H1 (cell line): ENCODE data around the gene C1QTNF4. TPM values are rescaled to one million over a fixed set of nuclear protein-coding genes. Genes with fewer than 3 reads are reported as not detected.

Experiments
- CTCF ChIA-PET: fragments of 300-600 bp; sonication (Branson Sonifier 250); formaldehyde crosslinking; loops from one replicate; lab custom pipeline; 2021; ENCODE audit not compliant: partially characterized antibody; lab: Charles Lee
- POLR2A ChIA-PET: fragments of 300-600 bp; sonication (Branson Sonifier 250); formaldehyde crosslinking; loops from one replicate; lab custom pipeline; 2021; ENCODE audit warnings: inconsistent platforms; ENCODE audit not compliant: partially characterized antibody; lab: Charles Lee
- DNase-seq, 2 experiments: peaks; one replicate each; pipeline versions ENCODE4 v3.0.0 to v3.0.0-alpha.2; 2010 to 2022; ENCODE audit warnings: low spot score in 2 of 2, low read depth in 1 of 2, mixed read lengths in 1 of 2
- FAIRE-seq: peaks from 2 replicates; lab custom pipeline; 2011; peaks lifted over from hg19 to GRCh38; lab: Jason Lieb, UNC
- H2AFZ ChIP-seq: 2 replicates; pipeline ENCODE4 v1.8.1; 2012; ENCODE audit warnings: low read length, inconsistent platforms
- H2AK5ac ChIP-seq: 2 replicates; pipeline ENCODE4 v1.6.1; 2013; ENCODE audit warnings: low read depth, low read length
- H2BK120ac ChIP-seq: replicated peaks from 2 replicates; pipeline ENCODE3; 2013; ENCODE audit warnings: low read depth, low read length, inconsistent platforms
- H2BK12ac ChIP-seq: 2 replicates; pipeline ENCODE4 v1.6.1; 2013; ENCODE audit warnings: low read depth, low read length
- H2BK15ac ChIP-seq: 2 replicates; pipeline ENCODE4 v1.6.1; 2013; ENCODE audit warnings: low read length
- H2BK20ac ChIP-seq: 2 replicates; pipeline ENCODE4 v1.6.1; 2013; ENCODE audit warnings: low read length
- H2BK5ac ChIP-seq: 2 replicates; pipeline ENCODE4 v1.6.1; 2013; ENCODE audit warnings: low read depth, low read length
- H3K14ac ChIP-seq: 2 replicates; pipeline ENCODE4 v1.6.1; 2013; ENCODE audit warnings: inconsistent platforms; ENCODE audit not compliant: insufficient read length
- H3K18ac ChIP-seq: 2 replicates; pipeline ENCODE4 v1.6.1; 2013; ENCODE audit warnings: low read length; ENCODE audit errors: extremely low read depth
- H3K23ac ChIP-seq: 2 replicates; pipeline ENCODE4 v1.6.1; 2013; ENCODE audit warnings: inconsistent platforms; ENCODE audit not compliant: insufficient read length
- H3K23me2 ChIP-seq: 2 replicates; pipeline ENCODE4 v1.6.1; 2013; ENCODE audit warnings: low read depth, low read length
- H3K27ac ChIP-seq: 2 replicates; pipeline ENCODE4 v1.6.1; 2011; ENCODE audit warnings: low read depth, low read length, inconsistent platforms
- H3K27me3 ChIP-seq, 4 experiments: replicated peaks in 1 of 4; 1 replicate in 1 of 4; 2 replicates in 3 of 4; pipeline versions ENCODE4 v1.6.1 to v1.8.1; 2011 to 2013; ENCODE audit warnings: low read length in 3 of 4, mild to moderate bottlenecking in 3 of 4, inconsistent platforms in 2 of 4, mixed read lengths in 2 of 4, moderate library complexity in 1 of 4; ENCODE audit not compliant: control insufficient read depth in 3 of 4, insufficient read depth in 3 of 4; ENCODE audit errors: extremely low read depth in 1 of 4
- H3K36me3 ChIP-seq, 4 experiments: 2 replicates each; pipeline versions ENCODE4 v1.6.1 to v1.8.1; 2011 to 2013; ENCODE audit warnings: mild to moderate bottlenecking in 4 of 4, low read length in 3 of 4, moderate library complexity in 2 of 4, control low read depth in 1 of 4, inconsistent platforms in 1 of 4; ENCODE audit not compliant: insufficient read depth in 4 of 4, control insufficient read depth in 2 of 4
- H3K4ac ChIP-seq: replicated peaks from 2 replicates; pipeline ENCODE3; 2013; ENCODE audit warnings: low read length, low read depth, mixed read lengths, inconsistent platforms; ENCODE audit not compliant: insufficient read length
- H3K4me1 ChIP-seq, 4 experiments: replicated peaks in 1 of 4; 1 replicate in 1 of 4; 2 replicates in 3 of 4; pipeline versions ENCODE4 v1.6.1 to v1.8.1; 2011 to 2013; ENCODE audit warnings: low read length in 3 of 4, inconsistent platforms in 2 of 4, mixed read lengths in 1 of 4; ENCODE audit not compliant: insufficient read depth in 4 of 4, control insufficient read depth in 3 of 4
- H3K4me2 ChIP-seq, 2 experiments: 2 replicates each; pipeline versions ENCODE4 v1.6.1 to v1.8.1; 2011 to 2013; ENCODE audit warnings: low read depth in 2 of 2, low read length in 2 of 2, control low read depth in 1 of 2, inconsistent platforms in 1 of 2, mild to moderate bottlenecking in 1 of 2; ENCODE audit not compliant: insufficient read depth in 1 of 2
- H3K4me3 ChIP-seq, 4 experiments: fragments of 200-600, 300-600 bp in 1 of 4; sonication (generic), shearing (Covaris generic), sonication (Bioruptor Twin) in 1 of 4; 2 replicates each; pipeline versions ENCODE4 v1.5.1 to v1.8.1; 2011 to 2016; ENCODE audit warnings: low read length in 4 of 4, low read depth in 3 of 4, control low read depth in 2 of 4, inconsistent platforms in 2 of 4, mild to moderate bottlenecking in 2 of 4, mixed read lengths in 1 of 4, moderate library complexity in 1 of 4; ENCODE audit not compliant: insufficient read depth in 2 of 4; ENCODE audit errors: extremely low read depth in 1 of 4
- H3K56ac ChIP-seq: replicated peaks from 2 replicates; pipeline ENCODE3; 2013; ENCODE audit warnings: low read depth, mild to moderate bottlenecking, mixed read lengths, low read length, inconsistent platforms; ENCODE audit not compliant: insufficient read length
- H3K79me1 ChIP-seq: 2 replicates; pipeline ENCODE4 v1.6.1; 2013; ENCODE audit warnings: low read depth, low read length, control low read depth
- H3K79me2 ChIP-seq, 2 experiments: 2 replicates each; pipeline versions ENCODE4 v1.6.1 to v1.8.1; 2012 to 2013; ENCODE audit warnings: low read length in 2 of 2, mild to moderate bottlenecking in 2 of 2, inconsistent platforms in 1 of 2; ENCODE audit not compliant: insufficient read depth in 2 of 2, control insufficient read depth in 1 of 2
- H3K9ac ChIP-seq, 4 experiments: replicated peaks in 1 of 4; 1 replicate in 1 of 4; 2 replicates in 3 of 4; pipeline versions ENCODE4 v1.6.1 to v1.8.1; 2011 to 2013; ENCODE audit warnings: low read depth in 3 of 4, low read length in 3 of 4, control low read depth in 2 of 4, mild to moderate bottlenecking in 2 of 4, moderate library complexity in 2 of 4, inconsistent platforms in 1 of 4; ENCODE audit errors: extremely low read depth in 1 of 4
- H3K9me3 ChIP-seq, 2 experiments: 2 replicates each; pipeline versions ENCODE4 v1.6.1 to v1.8.1; 2012 to 2013; ENCODE audit warnings: mild to moderate bottlenecking in 2 of 2, moderate library complexity in 2 of 2, control low read depth in 1 of 2, inconsistent platforms in 1 of 2, low read depth in 1 of 2, low read length in 1 of 2, mixed read lengths in 1 of 2; ENCODE audit not compliant: insufficient read depth in 2 of 2
- H4K20me1 ChIP-seq, 2 experiments: replicated peaks in 1 of 2; 2 replicates each; pipeline versions ENCODE3 to v1.8.1; 2011 to 2013; ENCODE audit warnings: inconsistent platforms in 2 of 2, low read length in 2 of 2, mild to moderate bottlenecking in 1 of 2; ENCODE audit not compliant: insufficient read depth in 2 of 2, control insufficient read depth in 1 of 2
- H4K5ac ChIP-seq: 2 replicates; pipeline ENCODE4 v1.6.1; 2013; ENCODE audit warnings: low read length, low read depth, mixed read lengths, inconsistent platforms; ENCODE audit not compliant: insufficient read length
- H4K8ac ChIP-seq: 2 replicates; pipeline ENCODE4 v1.8.0; 2013; ENCODE audit warnings: mild to moderate bottlenecking, moderate library complexity, low read length, inconsistent platforms; ENCODE audit not compliant: insufficient read depth; ENCODE audit errors: extremely low read depth
- H4K91ac ChIP-seq: replicated peaks from 2 replicates; pipeline ENCODE3; 2013; ENCODE audit warnings: low read length, mixed read lengths, inconsistent platforms; ENCODE audit not compliant: insufficient read length
- BRCA1 ChIP-seq: IDR thresholded peaks from 2 replicates; pipeline ENCODE4 v1.6.1; 2012; ENCODE audit warnings: low read depth, low read length, improper control_type of control experiment
- CEBPB ChIP-seq: IDR thresholded peaks from 2 replicates; pipeline ENCODE4 v1.6.1; 2012; ENCODE audit warnings: low read depth, low read length
- CREB1 ChIP-seq: IDR thresholded peaks from 2 replicates; pipeline ENCODE4 v1.6.1; 2012; ENCODE audit warnings: inconsistent platforms
- JUND ChIP-seq: IDR thresholded peaks from 2 replicates; pipeline ENCODE4 v1.6.1; 2011; ENCODE audit warnings: mild to moderate bottlenecking, improper control_type of control experiment, low read length
- RNF2 ChIP-seq: fragments of 200-900, 300-1000 bp; sonication (generic); IDR thresholded peaks from 2 replicates; pipeline ENCODE4 v1.7.1; 2016; ENCODE audit warnings: borderline replicate concordance, low read depth, mild to moderate bottlenecking, antibody characterized with exemption, low read length; ENCODE audit not compliant: poor library complexity, severe bottlenecking; ENCODE audit errors: missing control alignments
- SAP30 ChIP-seq: fragments of 300-600 bp; sonication (generic); IDR thresholded peaks from 2 replicates; pipeline ENCODE4 v1.7.1; 2012; ENCODE audit warnings: low read length, moderate library complexity, mild to moderate bottlenecking, inconsistent platforms; ENCODE audit not compliant: insufficient read depth, insufficient replicate concordance
- SIRT6 ChIP-seq: IDR thresholded peaks from one replicate; pipeline ENCODE4 v1.7.1; 2012; ENCODE audit warnings: low read length, inconsistent platforms
- SRF ChIP-seq: IDR thresholded peaks from 2 replicates; pipeline ENCODE4 v1.6.1; 2011; ENCODE audit warnings: mild to moderate bottlenecking, low read depth, low read length, moderate library complexity
- polyA plus RNA-seq, 7 experiments: library from polyadenylated mRNA; depleted of rRNA in 3 of 7; stranded (reverse) in 5 of 7; unstranded in 2 of 7; fragments of >200 nt in 5 of 7; fragments of 200-250 nt in 2 of 7; gene quantifications; 1 replicate in 5 of 7; 2 replicates in 1 of 7; 4 replicates in 1 of 7; pipeline versions ENCODE4 v1.2.1 to v1.2.3, GENCODE V29; 2011 to 2013; ENCODE audit warnings: missing spikeins in 2 of 7, mixed read lengths in 2 of 7
- total RNA-seq: library from RNA; stranded (reverse); fragmentation: NEBNext Ultra II Directional; extraction: Animal tissue kit (Norgen Biotek cat#: 25700); gene quantifications from 2 replicates; pipeline ENCODE4 v1.2.1, GENCODE V29; 2021
- TF ChIP-seq, protein P1 (sequence below): IDR thresholded peaks from 2 replicates; pipeline ENCODE4 v1.6.1; 2011; ENCODE audit warnings: low read depth, mild to moderate bottlenecking, low read length; ENCODE audit not compliant: insufficient read depth

Gene C1QTNF4
- total and polyA plus RNA-seq, 2 of the 8 experiments (the other 6 are each of a cell fraction or from before 2014, with no cell fraction given): 3.9 to 6.0 TPM

- POLR2A ChIA-PET: interaction anchor here (1.3 to 3.4 kb wide), 6 partner anchors 9 to 42 kb away, joined by 5 to 16 read pairs (median 8); partner anchors contain the start of genes C1QTNF4, KBTBD4 and NDUFS3
- CTCF ChIA-PET: interaction anchor here (0.7 kb wide), 1 partner anchor 92 kb away, joined by 3 read pairs; no protein-coding TSS in a partner anchor
- FAIRE-seq: no peak
- TF ChIP-seq JUND (no peak), SAP30 (no peak), SRF (no peak), BRCA1 (no peak), RNF2 (no peak), CEBPB (no peak), SIRT6 (no peak), CREB1 (no peak)
- TF ChIP-seq, protein P1, sequence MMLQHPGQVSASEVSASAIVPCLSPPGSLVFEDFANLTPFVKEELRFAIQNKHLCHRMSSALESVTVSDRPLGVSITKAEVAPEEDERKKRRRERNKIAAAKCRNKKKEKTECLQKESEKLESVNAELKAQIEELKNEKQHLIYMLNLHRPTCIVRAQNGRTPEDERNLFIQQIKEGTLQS: no peak
Observed at GRCh38 chr11:47615249-47615648, 21.0 kb upstream of the C1QTNF4 start.

More at GRCh38 chr11:47615249-47615648, 21.0 kb upstream of the C1QTNF4 start:
- Histone ChIP-seq H3K9me3 (no peaks in the 10 kb centered on the region), H3K4me1 (no peaks in the 10 kb centered on the region), H4K20me1 (no peaks in the 10 kb centered on the region), H3K4me2 (no peak overlapping the region), H2BK120ac (no peak overlapping the region), H2BK15ac (no peak overlapping the region), H2AK5ac (no peak overlapping the region), H3K36me3 (peaks cover 2 to 15% (median 8%) of the 10 kb centered on the region in 4 experiments; a peak in 6 of 8 replicates), H3K9ac (no peak overlapping the region), H3K23me2 (no peaks in the 10 kb centered on the region), H3K4me3 (no peak overlapping the region), H2AFZ (no peak overlapping the region), H3K79me1 (no peaks in the 10 kb centered on the region), H4K8ac (no peak overlapping the region), H4K91ac (no peak overlapping the region), H2BK20ac (no peak overlapping the region), H3K56ac (no peak overlapping the region), H3K23ac (no peak overlapping the region), H3K79me2 (no peaks in the 10 kb centered on the region), H3K4ac (no peak overlapping the region), H4K5ac (no peak overlapping the region), H3K18ac (no peak overlapping the region), H2BK12ac (no peak overlapping the region), H3K27ac (no peak overlapping the region), H2BK5ac (no peak overlapping the region), H3K14ac (no peak overlapping the region), H3K27me3 (no peaks in the 10 kb centered on the region)
- DNase-seq: no peak
